HG03280 (cell line): ENCODE data around the gene TTLL7.

Source experiments
- ATAC-seq: cut with Tn5 transposase; IDR thresholded peaks from one replicate; pipeline ENCODE4 v1.9.1; 2021; ENCODE audit warnings: mild to moderate bottlenecking, moderate library complexity; ENCODE audit not compliant: unreplicated experiment

TTLL7 gene

GRCh38 chr1:83828456-83828855, 170.5 kb downstream of the TTLL7 start:
- no peak for ATAC-seq

- no peak for ATAC-seq
Measured at GRCh38 chr1:83827741-83828140, 171.2 kb downstream of the TTLL7 start.

- ATAC-seq = no peak
Measured at GRCh38 chr1:83822208-83822607, 176.7 kb downstream of the TTLL7 start.

- ATAC-seq = no peak
Measured at GRCh38 chr1:83819436-83819835, 179.5 kb downstream of the TTLL7 start.

- no peak for ATAC-seq
Measured at GRCh38 chr1:83818916-83819315, 180.0 kb downstream of the TTLL7 start.

GRCh38 chr1:83816836-83817235, 182.1 kb downstream of the TTLL7 start:
- no peak for ATAC-seq

GRCh38 chr1:83815330-83815729, 183.6 kb downstream of the TTLL7 start:
- ATAC-seq = no peak
